Measurements from ENCODE around the gene LRRC26.

DNA sequence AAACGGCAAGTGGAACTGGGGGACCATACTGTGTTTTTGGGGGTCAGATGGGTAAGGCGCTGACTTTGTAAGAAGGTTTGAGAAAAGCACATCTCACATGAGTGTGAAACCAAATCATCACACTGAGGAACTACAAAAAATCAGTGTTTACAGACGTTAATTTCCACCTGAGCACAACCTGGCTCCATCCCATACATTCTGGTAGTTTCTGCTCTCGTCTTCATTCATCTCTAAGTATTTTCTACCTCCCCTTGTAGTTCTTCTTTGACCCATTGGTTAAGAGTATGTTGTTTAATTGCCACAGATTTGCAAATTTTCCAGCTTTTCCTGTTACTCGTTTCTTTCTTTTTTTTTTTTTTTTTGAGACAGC lies 46.4 kb downstream of the LRRC26 start:
- TF ChIP-seq CTCF (IDR thresholded peaks at IDR 0.05) (no peak), POLR2AphosphoS5 (IDR thresholded peaks at IDR 0.05) (no peak)

Data from sigmoid colon (tissue), 4 donors.